AG20443 (cell line): ENCODE measurements around the gene R3HDM4.

Source experiments
- DNase-seq: peaks from one replicate; pipeline ENCODE4 v3.0.0; 2012; ENCODE audit warnings: low spot score, mixed read lengths

The R3HDM4 gene

DNA sequence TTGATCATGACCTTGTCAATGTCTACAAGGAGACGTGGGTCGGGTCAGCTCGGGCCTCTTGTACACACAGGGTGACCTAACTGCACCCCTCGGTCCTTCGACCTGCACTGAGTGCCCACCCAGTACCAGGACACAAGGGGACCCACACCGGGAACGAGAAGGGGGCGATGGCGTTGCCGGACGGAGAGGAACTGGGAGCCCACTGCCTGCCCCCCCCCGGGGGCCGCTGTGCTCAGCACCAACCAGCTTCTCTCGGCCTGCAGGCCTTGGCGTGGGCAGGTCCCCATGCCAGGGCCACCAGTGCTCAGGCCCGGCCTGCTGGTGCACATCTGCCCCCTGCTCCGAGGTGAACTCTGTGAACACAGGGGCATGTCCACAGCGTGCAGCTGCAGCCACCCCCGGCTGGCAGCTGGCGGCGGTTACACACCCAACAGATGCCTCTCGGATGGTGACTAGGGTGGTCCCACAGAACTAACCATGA, 39.4 kb downstream of the R3HDM4 start:
- DNase-seq: no peak

- peak; percentile 55 for DNase-seq
Measured at GRCh38 chr19:873084-873483, 39.9 kb downstream of the R3HDM4 start.

DNA sequence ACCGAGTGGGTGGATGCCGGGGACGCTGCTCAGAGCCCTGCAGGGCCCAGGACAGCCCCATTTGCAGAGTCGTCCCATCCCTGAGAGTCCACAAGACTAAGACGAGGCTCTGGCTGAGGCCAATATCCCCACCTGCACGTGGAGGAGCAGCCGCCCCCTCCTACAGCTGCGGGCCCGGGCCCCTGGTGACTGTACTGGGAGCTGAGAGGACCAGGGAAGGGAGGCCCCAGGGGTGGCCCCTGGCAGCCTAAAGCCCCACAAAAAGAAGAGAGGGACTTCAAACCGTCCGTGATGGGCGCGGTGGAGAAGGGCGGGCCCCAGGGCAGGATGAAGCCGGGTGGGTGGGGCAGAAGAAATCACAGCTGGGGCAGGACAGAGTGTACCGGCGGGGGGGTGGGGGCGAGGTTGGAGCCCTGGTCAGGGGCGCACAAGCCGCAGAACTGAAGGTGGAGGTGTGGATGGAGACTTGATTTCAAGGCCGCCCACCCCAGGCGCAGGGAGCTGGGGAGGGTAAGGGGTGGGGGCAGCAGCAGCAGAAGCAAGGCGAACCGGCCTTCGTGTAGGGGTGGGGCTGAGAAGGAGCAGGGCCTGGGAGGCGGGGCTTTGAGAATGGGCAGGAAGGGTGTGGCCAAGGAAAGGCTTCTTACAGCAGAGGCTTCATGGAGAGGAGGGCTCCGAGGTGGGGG, 40.6 kb downstream of the R3HDM4 start:
- peak; percentile 77 for DNase-seq

DNA sequence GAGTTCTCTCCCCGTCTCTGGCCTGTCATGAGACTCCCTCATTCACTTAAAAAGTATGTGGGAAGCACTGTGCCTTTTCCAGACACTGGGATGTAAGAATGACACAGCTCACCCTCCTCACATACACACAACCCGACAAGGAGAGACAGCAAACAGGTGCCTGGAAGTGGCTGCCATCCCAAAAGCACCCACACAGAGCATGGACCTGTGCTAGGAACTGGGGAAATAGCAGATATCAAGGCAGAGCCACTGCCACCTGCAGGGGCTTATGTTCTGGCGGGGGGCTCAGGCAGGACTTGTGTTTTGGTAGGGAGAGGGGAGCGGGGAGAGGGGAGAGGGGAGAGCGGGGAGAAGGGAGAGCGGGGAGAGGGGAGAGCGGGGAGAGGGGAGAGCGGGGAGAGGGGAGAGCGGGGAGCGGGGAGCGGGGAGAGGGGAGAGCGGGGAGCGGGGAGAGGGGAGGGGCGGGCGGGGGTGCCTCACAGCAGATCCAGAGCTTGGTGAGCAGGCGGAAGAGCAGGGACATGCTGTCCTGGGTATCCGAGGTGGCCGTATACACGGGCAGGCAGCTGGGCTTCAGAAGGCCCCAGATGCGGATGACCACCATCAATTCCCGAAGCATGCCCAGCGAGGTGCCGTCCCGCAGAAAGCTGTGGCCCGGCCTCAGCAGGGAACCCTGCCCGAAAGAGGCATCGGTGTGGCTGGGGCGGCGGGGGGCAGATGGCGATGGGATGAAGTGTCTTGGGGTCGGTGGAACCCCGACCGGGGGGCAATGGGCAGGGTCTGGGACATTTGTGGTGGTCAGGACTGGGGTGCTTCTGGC, 41.4 kb downstream of the R3HDM4 start:
- no peak for DNase-seq

GRCh38 chr19:870963-871401, 42.0 kb downstream of the R3HDM4 start:
- no peak for DNase-seq

DNA sequence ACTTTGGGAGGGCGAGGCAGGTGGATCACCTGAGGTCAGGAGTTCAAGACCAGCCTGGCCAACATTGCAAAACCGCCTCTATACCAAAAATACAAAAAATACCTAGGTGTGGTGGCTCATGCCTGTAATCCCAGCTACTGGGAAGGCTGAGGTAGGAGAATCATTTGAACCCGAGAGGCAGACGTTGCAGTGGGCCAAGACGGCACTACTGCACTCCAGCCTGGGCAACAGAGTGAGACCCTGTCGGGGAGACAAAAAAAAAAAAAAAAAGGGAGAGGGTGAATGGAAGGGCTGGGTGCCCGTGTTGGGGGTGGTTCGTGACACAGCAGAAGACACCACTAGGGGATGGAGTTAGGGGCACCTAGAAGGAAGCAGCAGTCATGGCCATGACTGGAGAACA, 42.7 kb downstream of the R3HDM4 start:
- DNase-seq: no peak

- peak; percentile 89 for DNase-seq
Measured at GRCh38 chr19:869245-870177, 43.5 kb downstream of the R3HDM4 start.

- DNase-seq: no peak
Measured at GRCh38 chr19:868458-869244, 44.4 kb downstream of the R3HDM4 start.

GRCh38 chr19:867855-868457, 45.1 kb downstream of the R3HDM4 start:
- DNase-seq: no peak

- no peak for DNase-seq
Measured at GRCh38 chr19:867301-867793, 45.7 kb downstream of the R3HDM4 start.

GRCh38 chr19:866769-867300, 46.2 kb downstream of the R3HDM4 start:
- DNase-seq: no peak

- no peak for DNase-seq
Measured at GRCh38 chr19:863315-863620, 49.8 kb downstream of the R3HDM4 start.

- DNase-seq: peak; percentile 41
Measured at GRCh38 chr19:862581-863314, 50.3 kb downstream of the R3HDM4 start.

DNA sequence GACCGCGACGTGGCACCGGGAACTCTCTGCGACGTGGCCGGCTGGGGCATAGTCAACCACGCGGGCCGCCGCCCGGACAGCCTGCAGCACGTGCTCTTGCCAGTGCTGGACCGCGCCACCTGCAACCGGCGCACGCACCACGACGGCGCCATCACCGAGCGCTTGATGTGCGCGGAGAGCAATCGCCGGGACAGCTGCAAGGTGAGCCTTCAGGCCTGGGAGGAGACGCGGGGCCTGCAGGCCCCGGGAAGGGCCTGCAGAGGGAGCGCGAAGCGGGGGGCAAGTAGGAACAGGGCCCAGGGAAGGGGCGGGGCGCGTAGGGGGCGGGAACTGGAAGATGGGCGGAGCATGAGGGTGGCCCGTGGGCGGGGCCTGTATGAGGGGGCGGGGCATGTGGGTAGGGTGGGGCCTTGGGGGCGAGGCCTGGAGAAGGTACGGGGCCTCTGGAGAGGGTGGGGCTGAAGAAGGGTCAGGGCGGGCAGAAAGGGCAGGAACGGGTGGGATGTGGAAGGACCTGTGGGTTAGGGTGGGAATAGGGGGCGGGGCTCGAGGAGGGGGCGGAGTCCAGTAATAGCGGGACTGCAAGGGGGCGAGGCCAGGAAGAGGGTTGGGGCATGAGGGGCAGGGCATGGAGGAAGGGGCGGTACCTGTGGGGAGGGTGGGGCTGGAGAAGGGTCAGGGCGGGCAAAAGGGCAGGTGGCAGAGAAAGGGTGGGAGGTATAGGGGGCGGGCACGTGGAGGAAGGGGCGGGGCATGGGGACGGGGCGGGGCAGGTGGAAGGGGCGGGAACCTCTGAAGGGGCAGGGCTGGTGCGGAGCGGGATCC, 51.1 kb downstream of the R3HDM4 start:
- DNase-seq: peak; percentile 70

- no peak for DNase-seq
Measured at GRCh38 chr19:861141-861755, 51.8 kb downstream of the R3HDM4 start.

DNA sequence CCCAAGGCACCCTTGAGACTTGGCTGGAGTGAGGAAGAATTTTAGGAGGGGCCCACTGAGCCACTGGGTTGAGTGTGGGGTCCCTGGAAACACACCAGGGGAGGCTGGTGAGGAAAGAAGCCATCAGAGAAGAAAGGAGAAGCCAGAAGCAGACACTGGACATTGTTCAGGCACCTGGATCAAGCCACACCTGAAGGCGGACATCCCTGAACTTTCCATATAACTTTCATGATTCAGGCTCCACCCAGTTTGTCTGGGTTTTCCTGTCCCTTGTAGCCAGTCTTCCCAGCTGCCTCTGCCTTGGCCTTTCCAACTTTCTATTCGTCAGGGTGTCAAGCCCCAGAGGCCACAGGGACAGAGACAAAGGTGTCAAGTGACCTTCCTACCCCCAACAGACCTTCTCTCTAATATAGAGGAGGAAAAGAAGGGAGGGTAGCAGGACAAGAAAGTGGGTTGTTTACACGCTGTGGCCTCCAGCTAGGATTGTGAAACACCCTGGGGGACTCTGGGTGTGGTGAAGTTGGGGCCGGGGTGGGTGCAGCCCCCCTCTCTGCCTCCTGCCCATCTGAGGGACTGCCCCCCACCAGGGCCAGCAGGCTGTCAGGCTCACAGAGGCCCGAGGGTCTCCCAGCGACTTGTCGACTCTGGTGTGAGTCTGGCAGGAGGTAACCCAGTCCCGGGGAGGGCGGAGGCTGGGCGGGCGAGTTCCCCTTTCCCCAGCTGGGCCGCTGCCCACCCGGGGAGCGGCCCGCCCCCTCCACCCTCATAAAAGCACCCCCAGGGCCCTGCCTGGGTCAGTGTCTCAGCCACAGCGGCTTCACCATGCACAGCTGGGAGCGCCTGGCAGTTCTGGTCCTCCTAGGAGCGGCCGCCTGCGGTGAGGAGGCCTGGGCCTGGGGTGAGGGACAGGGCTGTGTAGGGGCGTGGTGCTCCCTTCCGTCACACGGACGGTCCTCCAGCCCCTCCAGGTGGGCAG, 53.9 kb downstream of the R3HDM4 start, which contains the start of gene CFD:
Gene CFD (plus strand): TSS at position 797 of the 976 bp plus-strand sequence. CDS start 26 bp downstream, at position 823.
- peak; percentile 47 for DNase-seq

DNA sequence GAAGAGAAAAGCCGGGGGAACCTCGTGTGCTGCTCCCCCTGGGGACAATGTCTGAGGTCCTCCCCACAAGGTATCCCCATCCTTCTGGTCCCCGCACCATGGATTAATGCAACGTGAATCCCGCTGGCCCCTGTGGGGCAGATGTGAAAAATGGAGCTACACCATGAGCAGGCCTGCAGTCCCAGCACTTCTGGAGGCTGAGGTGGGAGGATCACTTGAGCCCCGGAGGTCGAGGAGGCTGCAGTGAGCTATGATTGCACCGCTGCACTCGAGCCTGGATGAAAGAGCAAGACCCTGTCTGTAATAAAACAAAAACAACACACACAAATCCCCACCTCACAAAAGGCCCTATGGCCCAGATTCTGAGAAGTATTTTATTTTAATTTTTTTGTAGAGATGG, 54.7 kb downstream of the R3HDM4 start:
- DNase-seq: no peak
